ENCODE data around the gene USB1.

Gene USB1

DNA sequence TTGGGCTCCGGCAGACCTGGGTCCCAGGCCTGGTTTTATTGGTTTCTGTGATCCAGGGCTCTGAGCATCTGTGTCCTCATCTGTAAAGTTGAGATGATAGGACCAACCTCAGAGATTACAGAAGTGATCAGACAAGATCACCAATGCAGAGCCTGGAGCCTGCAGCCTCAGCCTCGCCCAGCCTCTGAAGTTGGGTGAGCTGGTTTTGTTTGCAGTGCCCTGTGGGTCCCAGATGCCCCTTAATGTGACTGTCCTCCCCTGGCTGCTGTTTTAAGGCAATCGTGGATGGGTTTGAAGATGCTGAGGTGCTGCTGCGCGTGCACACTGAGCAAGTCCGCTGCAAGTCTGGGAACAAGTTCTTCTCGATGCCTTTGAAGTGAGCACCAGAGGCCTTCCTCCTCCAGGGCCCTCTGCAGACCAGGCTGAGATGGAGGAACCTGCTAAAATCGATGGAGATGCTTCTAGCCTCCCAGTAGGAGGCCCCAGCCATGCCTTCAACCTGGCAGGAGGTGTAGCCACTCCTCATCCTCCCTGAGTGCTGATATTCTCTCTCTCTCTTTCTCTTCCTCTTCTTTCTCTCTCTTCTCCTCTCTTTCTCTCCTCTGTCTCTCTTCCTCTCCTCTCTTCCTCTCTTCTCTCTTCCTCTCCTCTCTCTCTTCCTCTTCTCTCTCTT, 18.8 kb downstream of the USB1 start:
- no peak for DNase-seq (ENCODE audit: low read depth)

DNA sequence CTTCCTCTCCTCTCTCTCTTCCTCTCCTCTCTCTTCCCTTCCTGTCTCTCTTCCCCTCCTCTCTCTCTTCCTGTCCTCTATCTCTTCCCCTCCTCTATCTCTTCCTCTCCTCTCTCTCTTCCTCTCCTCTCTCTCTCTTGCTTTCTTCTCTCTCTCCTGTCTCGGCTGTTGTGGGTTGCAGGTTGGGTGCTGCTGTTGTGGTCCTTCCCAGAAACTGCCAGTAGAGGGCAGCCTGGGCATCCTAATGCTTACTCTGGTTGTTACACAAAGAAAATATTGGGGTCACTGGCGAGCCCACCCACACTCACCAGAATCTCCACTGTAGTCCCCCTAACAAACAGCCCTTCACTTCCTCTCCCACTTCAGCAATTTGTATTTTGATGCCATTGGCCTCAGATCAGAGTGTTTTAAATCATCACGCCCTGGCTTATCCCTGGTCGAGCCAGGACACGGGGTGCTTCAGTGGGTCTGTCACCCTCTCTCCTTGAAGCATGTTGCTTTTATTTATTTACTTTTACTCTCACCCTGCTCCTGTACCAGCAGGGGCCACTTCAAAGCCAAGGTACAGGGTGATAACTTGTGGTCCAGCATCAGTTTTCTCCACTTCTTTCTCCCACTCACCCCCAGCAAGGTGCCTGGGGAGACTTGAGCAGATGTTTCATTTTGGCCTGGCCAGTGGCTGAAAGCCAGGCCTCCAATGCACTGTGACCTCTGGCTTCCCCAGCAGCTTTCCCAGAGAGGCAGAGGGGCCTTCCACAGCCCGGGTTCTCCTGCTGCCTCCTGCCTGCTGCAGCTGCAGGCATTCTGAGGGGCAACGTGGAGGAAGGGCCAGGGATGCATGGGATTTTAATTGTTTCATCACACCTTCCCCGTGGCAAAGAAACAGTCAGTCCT, 19.7 kb downstream of the USB1 start:
- DNase-seq (ENCODE audit: low read depth) = no peak

DNA sequence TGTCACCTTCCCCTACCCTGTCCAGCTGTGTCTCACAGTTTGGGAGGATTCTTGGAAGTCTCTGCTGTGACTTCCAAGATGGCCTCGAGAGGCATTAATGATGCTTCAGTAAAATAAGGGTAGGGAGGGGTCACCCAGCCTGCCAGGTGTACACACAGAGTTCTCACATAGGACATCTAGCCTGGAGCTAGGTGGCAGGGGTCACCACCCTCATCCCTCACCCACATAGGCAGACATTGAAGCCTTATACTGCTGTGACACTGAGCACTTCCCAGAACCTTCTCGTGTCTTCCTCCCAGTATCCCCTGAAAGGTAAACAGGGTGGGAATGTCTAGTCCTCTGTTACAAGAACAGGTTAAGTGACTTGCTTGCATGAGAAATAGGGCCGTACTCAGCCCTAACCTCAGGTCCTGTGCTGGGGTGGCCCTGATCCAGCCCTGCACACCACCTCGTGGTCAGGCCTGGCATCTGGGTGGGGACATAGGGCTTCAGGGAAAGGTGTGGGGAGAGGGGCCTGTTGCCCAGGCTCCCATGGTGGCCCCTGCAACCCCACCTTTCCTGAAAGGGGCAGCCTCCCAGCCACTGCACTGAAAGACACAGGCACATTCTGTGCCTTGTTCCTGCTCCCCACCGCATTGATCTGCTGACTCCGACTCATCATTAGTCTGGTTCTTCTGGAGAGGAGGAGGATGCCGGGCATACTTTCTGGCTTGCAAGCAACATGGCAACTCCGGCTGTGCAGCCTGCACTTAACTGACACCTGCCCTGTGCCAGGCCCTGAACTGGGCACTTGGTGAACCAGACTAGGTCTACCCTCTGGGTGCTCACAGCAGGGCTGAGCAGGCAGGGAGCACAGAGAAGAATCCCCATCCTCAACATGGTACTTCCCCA, 20.7 kb downstream of the USB1 start:
- no peak for DNase-seq (ENCODE audit: low read depth)

DNA sequence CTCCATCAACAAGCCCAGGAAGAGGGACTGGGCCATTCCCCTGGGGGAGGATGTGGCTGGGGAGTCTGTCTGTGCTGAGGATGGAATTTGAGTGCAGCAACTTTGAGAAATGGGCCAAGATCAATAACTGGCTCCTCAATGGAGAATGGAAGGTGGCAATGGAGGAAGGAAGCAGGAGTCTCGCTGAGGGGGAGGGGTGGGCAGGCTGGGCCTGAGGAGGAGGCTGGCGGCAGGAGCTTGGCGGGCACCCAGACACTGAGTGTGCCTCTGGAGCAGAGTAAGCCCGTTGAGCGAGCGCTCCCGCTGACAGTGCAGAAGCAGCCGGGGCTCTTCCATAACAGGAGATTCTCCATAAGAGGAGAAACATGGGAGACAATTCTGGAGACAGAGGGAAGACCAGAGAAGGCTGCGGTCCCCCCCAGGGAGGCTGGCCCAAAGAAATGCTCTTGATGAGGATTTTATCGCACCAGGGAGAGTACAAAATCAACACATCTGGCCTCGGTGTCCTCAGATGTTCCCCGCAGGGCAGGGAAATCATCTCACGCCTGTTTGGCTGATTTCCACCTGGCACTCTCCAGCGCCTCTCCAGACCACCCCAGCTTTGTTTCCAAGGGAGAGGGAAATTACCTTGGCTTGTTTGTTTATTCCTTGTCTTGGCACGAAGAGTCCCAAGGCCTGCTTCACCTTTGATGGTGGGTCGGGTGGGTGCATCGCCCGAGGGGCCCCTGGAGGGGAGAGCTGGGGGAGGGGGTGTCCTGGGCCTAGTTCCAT, 21.6 kb downstream of the USB1 start:
- no peak for DNase-seq (ENCODE audit: low read depth)

DNA sequence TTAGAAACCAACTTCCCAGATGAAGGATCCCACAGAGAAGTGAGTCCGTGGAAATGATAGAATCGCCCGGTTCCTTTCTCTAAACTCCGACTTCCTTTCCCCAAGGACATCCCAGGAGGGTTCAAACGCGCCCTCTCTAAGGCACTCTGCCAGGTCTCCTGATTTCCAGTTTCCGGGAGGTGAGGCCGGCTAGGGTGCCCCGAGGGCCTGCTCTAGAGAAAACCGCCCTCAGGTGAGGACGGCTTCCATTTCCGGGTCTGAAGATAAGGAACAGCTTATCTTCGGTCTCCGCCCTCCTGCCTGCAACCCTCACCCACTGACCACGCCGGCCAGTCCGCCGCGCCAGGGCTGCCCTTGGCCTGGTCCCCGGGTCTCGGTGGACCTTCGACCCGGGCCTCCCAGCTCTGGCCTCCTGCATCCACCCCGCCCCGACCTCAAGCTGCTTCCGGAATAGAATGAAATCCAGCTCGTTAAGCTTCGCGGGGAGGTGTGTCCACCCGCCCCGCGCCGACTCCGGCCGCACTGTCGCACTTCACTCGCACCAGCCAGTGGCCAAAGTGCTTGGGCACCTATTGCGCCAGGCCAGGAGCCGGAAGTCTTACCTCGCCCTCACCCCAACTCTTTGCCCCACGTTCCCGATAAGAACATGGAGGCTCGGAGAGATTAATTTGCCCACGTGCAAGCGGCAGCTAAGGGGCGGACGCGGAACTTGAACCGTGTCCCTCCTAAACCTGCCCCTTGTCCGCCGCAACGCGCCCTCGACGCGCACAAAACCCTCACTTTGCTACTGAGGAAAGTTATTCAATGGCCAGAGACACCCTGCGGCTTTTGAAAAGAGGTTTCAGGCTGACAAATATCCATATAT, 23.5 kb downstream of the USB1 start:
- DNase-seq (ENCODE audit: low read depth) = no peak

DNA sequence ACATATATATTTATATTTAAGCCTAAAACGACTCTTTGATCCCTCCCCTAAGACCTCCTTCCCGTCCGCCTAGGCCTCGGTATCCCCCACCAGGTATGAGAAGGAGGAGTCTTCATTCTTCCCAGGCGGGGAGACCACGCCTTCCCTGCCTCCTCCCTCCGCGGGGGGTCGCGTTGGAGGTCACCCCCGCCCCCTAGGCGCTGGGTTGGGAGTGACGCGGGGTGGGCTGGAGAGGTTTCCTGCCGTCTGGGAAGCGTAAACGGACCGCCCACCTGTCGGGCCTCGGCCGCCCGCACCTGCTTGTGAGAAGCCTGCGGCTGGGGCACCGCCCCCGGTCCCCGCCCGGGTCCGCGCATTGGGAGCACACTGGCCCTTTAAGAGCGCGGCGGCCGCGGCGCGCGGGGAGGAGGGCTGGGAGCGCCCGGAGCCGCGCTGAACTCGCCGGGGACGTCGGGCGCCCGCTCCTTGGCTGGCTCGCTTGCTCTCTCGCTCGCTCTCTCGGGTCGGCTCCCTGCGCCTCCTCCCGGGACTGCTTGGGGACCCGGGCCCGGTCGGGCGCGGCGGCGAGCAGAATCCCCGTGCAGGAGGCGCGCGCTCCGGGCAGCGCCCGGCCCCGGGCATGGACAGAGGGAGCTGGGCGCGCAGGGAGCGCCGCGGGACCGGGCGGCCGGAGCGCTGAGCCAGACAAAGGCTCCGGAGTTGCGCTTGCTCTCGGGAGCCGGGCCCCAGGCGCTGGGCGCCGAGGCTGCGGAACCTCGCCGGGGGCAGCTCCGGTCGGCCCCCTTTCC, 24.3 kb downstream of the USB1 start, which contains the start of gene MMP15:
Gene MMP15, plus strand, starts transcription at position 404 of the 788 bp plus-strand sequence. CDS start 597 bp downstream, outside the sequence.
- peak; percentile 25 for DNase-seq (ENCODE audit: low read depth)

DNA sequence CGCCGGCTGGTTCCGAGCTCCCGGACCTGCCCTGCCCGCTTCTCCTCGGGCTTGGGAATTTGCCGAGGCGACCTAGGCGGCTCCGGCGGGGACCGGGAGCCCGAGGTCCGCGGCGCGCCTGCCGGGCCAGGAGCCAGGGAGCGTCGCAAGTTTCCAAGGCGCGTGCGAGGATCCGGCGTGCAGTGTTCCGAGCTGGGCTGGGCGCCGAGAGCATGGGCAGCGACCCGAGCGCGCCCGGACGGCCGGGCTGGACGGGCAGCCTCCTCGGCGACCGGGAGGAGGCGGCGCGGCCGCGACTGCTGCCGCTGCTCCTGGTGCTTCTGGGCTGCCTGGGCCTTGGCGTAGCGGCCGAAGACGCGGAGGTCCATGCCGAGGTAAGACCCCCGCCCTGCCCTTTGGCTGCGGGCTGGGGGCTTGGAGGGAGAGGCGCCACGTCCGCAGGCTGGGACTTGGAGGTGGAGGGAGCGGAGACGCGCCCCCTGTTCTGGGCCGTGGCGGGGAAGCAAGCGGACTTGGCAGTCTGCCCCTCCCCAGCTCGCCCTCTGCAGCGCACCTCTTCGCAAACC, 25.0 kb downstream of the USB1 start:
- no peak for DNase-seq (ENCODE audit: low read depth)

DNA sequence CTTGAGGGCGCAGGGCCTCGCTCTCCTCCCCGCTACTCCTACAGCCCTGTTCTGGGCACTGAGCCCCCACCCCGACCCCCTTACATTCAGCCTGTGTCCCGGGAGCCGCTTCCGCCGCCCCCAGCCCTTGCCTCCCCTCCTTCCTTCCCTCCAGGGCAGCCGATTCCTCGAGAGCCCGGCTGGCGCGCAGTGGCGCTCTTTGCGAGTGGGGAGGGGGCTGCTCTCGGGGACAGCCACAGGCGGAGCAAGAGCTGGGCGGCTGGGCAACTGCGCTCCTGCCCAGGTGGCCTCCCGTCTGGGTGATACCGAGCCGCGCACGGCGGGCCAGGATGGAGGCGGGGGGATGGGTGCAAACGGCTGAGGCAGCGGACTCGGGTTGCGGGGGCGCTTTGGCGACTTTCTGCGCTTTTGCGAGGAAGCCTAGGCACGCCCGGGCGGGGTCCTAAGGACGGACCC, 25.5 kb downstream of the USB1 start:
- no peak for DNase-seq (ENCODE audit: low read depth)

DNA sequence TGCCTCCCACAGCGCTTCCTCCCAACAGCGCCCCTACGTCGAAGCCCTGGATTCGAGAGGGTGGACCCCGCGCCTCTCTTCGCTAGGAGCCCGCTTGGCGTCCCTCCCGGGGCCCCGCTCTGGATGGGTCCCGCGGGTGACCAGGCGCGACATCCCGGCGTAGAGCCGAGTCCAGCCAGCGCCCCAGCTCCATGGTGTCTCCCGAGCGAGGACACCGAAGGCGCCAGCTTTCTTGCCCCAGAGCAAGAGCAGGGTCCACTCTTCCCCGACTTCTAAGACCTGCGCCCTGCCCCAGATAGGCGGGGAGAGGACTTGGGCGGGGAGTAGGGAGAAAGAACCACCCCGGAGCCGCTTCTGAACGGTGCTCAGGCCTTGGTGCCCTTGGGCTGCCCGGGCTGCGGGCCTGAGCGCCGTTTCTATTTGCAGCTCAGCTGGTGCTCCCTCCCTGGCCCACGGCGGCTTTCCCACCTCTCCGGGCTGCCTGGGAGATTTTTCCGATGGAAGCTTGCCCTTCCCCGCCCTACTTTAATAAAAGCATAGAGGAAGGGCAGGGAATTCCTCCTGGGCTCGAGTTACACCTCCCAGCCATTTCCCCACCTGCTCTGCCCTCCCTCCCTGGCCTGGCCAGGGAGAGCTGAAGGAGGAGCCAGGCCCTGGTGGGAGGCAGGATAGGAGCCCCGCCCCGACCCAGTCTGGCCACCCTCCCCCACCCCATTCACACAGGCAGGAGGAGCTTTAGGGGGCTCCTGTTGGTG, 26.1 kb downstream of the USB1 start:
- no peak for DNase-seq (ENCODE audit: low read depth)

DNA sequence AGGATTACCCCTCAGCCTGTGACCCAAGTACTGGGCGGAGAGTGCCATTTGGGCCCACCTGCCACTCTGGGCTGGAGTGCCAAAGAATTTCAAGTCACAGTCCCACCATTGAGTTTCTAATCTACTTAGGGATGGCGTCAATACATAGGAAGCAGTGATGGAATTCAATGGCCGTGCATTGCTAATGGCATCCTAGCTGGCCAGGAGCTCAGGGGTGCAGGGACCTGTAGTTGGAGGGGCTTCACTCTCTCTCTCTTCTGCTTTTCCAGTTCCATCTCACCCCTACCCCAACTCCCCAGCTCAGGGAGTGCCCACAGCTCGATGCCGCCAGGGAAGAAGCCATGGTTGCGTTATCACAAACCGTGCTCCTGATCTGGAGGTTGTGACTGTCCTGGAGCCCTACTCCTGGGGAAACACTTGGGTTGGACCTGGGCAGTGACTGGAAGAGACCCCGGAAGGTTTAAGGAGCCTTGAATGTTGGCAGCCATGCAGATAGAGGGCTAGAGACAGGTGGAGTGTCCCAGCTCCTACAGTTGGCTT, 26.8 kb downstream of the USB1 start:
- DNase-seq (ENCODE audit: low read depth) = no peak

DNA sequence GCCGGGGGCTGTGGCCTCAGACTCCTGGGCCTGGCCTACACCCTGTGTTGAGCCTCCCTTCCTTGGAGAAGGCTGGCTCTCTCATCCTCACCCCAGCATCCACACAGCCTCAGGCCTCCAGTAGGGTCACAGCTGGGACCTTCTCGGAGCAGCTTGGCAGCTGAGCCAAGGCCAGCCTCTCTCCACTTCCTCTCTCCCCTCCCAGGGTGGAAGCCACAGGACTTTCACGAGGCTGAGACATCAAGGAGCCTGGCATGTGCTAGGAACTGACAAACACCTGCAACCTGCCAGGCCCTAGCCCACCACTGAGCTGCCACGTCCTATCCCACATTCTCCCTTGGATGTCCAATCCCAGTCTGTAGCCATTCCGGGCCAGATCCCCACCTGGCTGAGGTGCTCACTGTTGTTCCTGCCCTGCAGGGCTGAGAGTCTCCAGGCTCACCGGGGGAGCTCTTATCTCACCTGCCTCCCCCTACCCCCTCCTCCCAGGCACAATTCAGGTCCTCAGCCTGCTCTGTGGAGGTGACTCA, 27.4 kb downstream of the USB1 start:
- no peak for DNase-seq (ENCODE audit: low read depth)

DNA sequence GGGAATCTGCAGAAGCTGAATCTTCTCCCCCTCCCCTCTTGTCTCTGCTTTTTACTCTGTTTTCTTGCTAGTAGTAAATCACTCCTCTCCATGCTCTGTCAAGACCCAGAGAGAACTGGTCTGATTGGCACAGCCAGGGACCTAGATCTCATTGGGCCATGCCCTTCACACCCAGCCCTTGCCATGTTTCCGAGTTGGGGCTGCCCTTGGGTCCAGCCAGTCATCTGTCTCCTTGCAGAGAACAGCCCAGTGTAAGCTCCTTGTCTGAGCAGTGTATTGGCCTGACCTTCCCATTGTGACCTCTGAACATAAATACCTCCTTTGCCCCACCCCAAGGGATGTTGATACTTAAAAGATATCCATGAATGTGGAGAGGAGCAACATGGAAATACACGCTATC, 28.2 kb downstream of the USB1 start:
- no peak for DNase-seq (ENCODE audit: low read depth)

DNA sequence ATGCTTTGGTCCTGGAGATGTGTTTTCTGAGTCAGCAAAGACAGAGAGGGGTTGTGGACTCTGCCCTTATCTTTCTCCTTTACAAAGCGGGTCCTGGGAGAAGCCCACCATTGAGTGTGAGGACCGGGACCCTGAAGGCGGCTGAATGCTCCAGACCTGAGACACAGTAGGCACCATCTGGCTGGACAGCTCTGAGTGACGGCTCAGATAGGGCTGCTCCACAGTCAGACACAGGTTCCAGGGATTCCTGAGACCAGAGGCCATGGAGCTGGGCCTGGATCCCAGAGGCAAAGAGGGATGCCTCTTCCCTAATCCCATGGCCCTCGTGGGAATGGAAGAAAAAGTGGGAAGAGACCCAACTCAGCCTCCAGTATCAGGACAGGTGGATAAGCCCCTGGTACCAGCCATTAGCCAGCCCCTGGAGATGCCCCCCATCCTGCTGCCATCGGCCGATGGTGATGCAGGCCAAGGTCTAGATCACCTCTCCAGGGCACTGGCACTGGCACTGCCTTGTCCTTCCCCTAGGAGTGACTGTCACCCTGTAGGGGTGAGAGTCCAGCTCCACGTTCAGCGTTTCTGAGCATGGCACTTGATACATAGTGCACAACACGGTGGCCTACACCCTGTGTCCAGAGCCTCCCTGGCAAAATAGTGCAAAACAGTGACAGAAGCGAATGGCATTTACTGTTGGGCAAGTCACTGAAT, 29.1 kb downstream of the USB1 start:
- no peak for DNase-seq (ENCODE audit: low read depth)

DNA sequence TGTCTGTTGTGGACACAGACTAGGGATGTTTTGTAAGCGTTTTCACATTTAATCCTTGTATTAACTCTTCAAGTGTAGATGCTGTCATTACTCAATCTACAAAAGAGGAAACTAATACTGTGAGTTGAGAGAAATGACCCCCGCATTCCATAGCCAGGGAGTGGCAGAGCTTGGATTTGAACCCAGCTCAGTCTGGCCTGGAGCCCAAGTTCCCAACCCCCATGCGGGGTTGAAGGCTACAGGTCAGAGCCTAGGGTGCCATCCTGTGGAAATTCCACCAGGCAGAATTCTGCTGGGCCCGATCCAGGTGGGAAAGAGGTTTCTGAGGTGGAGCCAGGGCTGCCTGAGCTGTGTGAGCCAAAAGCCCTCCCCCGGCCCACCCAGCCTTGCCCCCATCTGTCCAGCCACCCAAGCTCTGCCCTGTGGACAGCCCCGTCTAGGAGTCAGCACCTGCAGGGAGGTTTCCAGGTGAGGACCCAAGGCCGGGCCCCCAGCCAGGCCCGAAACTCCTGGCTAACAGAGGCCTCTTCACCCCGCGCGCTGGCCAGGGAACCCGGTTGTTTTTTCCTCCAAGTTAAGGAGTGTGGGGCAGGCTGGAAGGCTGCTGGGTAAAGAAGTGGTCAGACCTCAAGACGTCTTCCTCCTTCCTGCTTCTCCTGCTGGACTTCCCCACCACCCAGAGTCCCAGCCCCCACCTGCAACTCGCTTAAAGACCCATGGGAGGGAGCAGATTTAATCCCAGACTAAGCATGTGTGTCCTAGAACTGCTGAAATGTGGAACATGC, 30.0 kb downstream of the USB1 start:
- DNase-seq (ENCODE audit: low read depth) = no peak

DNA sequence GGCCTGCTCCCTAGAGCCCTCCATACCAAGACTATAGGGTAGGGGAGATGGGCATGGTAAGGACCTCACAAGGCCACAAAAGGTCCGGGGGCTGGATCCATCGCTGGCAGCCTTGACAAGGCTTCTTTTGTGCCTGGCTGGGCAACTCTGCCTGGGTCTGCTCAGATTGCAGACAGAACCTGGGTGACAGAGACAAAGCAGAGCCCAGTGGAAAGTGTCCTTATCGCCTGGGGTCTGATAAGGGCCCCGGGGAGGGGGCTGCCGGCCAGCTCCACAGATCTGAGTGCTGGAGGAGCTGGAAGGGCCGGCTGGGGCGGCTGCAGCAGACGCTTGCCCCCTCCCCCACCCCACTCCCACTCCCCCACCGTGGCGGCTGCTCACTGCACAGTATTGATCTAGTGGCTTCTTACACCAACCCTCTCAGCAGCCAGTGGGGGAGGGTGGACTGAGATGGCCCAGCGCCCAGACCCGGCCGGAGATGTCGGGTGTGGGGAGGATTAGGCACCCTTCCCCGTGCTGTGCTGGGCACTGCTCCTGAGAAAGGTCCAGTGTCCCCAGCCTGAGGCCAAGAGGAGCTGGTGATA, 31.6 kb downstream of the USB1 start:
- no peak for DNase-seq (ENCODE audit: low read depth)

DNA sequence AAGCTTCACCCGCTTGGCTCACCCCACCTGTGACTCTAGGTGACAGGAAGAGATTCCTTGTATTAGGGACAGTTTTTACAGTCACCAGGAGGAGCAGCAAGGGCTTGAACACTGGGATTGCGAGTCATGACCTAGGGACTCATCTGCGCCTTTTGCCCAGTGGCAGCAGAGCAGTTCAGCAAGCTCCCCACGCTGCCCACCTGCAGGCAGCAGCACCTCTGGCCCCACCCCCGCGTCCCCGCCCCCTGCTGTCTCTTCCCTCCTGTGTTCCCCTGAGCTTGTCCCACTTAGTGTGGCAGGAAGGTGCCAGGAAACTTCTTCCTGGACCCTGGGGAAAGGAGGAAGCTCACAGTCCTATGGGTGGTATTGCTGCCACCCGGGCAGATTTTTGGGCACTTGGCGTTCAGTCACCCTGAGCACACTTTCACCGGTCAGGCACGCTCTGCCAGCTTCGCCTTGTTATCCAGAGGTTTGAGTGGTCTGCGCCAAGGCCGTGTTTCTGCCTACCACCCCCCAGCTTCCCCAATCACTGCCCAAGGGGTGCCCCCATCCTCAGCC, 33.0 kb downstream of the USB1 start:
- DNase-seq (ENCODE audit: low read depth) = no peak

All from stimulated activated CD8-positive, alpha-beta memory T cell treated with anti-CD3 and anti-CD28 coated beads, Interleukin-15, amount 100 ng/mL, for 24 hours (primary cell).